ENCODE measurements around the gene BAK1.

The BAK1 gene

GRCh38 chr6:33590531-33591198, 10.6 kb upstream of the BAK1 start:
- Histone ChIP-seq H3K4me3 (ENCODE audit: low read length) (peak overlapping the region; percentile 28), H3K9me3 (ENCODE audit: control insufficient read depth, low read length) (no peaks in the 10 kb centered on the region), H3K9ac (ENCODE audit: low read length) (peak overlapping the region; percentile 70), H3K4me1 (ENCODE audit: control insufficient read depth, insufficient read depth, low read length) (peaks cover 48% of the 10 kb centered on the region), H3K36me3 (ENCODE audit: control insufficient read depth, insufficient read depth, low read length) (no peaks in the 10 kb centered on the region), H3K27me3 (ENCODE audit: control insufficient read depth, insufficient read depth, low read length) (no peaks in the 10 kb centered on the region)

DNA sequence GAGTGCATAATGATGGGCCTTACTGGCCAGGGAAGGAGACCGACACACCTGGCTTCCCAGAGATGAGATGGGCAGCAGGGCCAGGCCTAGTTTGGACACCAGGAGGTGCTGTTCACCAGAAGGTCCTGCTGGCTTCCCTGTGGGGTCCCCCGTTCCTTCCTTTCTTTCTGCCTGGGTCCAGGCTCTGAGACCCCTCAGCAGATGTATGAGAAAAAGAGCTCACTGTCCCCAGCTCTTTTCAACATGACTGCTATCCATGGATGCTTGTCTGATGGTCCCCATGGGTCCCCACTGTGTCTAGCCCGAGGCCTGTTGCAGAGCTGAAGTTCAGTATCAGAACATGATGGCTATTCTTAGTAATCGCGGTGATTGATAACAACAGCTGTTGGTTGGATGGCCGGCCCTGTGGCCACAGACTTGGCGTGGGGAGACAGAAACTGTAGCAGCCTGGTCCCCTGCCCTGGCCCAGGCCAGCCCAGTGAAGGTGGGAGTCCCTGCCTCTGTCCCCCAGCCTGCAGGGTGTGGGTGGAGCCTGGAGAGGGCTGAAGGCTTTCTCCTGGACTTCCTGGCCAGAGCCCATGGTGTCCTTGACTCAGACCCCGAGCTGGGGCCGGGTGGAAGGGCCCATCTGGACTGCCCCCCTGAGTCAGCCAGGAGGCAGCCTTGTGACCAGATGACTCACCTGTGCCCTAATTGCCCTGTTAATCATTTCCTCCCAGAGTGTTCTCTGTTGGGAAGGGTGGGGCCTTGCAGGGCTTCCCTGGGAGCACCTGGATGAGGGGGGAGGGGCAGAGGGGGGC, 9.9 kb upstream of the BAK1 start:
- Histone ChIP-seq H3K4me3 (ENCODE audit: low read length) (peak overlapping the region; percentile 28), H3K9me3 (ENCODE audit: control insufficient read depth, low read length) (no peaks in the 10 kb centered on the region), H3K9ac (ENCODE audit: low read length) (peak overlapping the region; percentile 70), H3K36me3 (ENCODE audit: control insufficient read depth, insufficient read depth, low read length) (no peaks in the 10 kb centered on the region), H3K4me1 (ENCODE audit: control insufficient read depth, insufficient read depth, low read length) (peaks cover 52% of the 10 kb centered on the region), H3K27me3 (ENCODE audit: control insufficient read depth, insufficient read depth, low read length) (no peaks in the 10 kb centered on the region)

DNA sequence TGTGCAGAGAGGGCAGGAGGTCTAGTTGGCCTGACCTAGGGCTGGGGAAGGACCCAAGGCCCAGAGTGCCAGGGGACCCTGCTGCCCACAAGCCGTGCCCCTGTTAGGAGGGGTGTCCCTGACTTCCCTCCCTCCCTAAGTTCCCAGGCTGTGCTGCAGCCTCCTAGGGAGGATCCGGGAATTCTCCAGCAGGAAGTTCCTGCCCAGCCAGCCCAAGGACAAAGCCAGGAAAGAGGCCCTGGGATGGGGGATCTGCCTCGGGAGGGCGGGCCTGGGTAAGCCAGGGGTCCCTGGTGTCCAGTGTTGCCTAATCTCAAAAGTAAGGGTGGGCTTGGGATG, 9.3 kb upstream of the BAK1 start:
- Histone ChIP-seq H3K9ac (ENCODE audit: low read length) (peak overlapping the region; percentile 6), H3K4me1 (ENCODE audit: control insufficient read depth, insufficient read depth, low read length) (peaks cover 52% of the 10 kb centered on the region), H3K27me3 (ENCODE audit: control insufficient read depth, insufficient read depth, low read length) (no peaks in the 10 kb centered on the region), H3K9me3 (ENCODE audit: control insufficient read depth, low read length) (no peaks in the 10 kb centered on the region), H3K4me3 (ENCODE audit: low read length) (no peak overlapping the region), H3K36me3 (ENCODE audit: control insufficient read depth, insufficient read depth, low read length) (no peaks in the 10 kb centered on the region)

DNA sequence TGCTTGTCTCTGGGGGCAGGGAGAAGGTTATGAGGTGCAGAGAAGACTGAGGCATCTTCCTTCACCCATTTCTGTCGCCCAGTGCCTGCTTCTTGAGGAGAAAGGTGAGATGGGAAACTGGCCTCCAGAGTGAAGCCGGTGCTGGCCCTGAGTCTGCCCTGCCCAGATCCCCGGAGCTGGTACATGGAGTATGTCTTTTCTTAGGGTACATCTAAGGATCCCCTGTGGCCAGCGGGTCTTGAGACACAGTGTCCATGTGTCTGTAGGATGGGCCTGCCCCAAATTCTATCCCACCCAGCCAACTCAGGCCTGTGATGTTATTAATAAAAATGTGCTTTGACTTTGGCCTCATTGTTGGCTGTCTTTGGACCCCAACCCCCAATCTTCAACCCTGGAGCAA, 8.8 kb upstream of the BAK1 start:
- H3K4me1 ChIP-seq (ENCODE audit: control insufficient read depth, insufficient read depth, low read length): peaks cover 52% of the 10 kb centered on the region
- no peaks in the 10 kb centered on the region for H3K36me3 ChIP-seq (ENCODE audit: control insufficient read depth, insufficient read depth, low read length)
- H3K27me3 ChIP-seq (ENCODE audit: control insufficient read depth, insufficient read depth, low read length): no peaks in the 10 kb centered on the region
- peak overlapping the region; percentile 6 for H3K9ac ChIP-seq (ENCODE audit: low read length)
- no peaks in the 10 kb centered on the region for H3K9me3 ChIP-seq (ENCODE audit: control insufficient read depth, low read length)
- H3K4me3 ChIP-seq (ENCODE audit: low read length): no peak overlapping the region

DNA sequence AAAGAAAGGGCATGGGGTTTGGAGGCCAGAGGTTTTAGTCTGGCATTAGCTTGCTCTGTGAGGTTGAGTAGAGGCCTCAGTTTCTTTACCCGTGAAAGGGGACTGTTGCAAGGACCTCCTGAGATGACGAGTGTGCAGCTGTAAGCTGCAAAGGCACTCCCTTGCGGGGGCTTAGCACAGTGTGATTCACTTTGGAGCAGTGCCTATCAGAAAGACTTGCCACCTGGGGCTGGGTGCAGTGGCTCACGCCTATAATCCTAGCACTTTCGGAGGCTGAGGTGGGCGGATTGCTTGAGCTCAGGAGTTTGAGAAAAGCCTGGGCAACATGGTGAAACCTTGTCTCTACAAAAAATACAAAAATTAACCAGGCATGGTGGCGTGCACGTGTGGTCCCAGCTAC, 7.5 kb upstream of the BAK1 start:
- H3K9me3 ChIP-seq (ENCODE audit: control insufficient read depth, low read length): no peaks in the 10 kb centered on the region
- H3K4me1 ChIP-seq (ENCODE audit: control insufficient read depth, insufficient read depth, low read length): peaks cover 41% of the 10 kb centered on the region
- H3K4me3 ChIP-seq (ENCODE audit: low read length): no peak overlapping the region
- H3K27me3 ChIP-seq (ENCODE audit: control insufficient read depth, insufficient read depth, low read length): no peaks in the 10 kb centered on the region
- no peaks in the 10 kb centered on the region for H3K36me3 ChIP-seq (ENCODE audit: control insufficient read depth, insufficient read depth, low read length)
- no peak overlapping the region for H3K9ac ChIP-seq (ENCODE audit: low read length)

GRCh38 chr6:33586108-33586640, 6.1 kb upstream of the BAK1 start:
- no peaks in the 10 kb centered on the region for H3K27me3 ChIP-seq (ENCODE audit: control insufficient read depth, insufficient read depth, low read length)
- no peaks in the 10 kb centered on the region for H3K36me3 ChIP-seq (ENCODE audit: control insufficient read depth, insufficient read depth, low read length)
- H3K4me3 ChIP-seq (ENCODE audit: low read length): no peak overlapping the region
- peaks cover 33% of the 10 kb centered on the region for H3K4me1 ChIP-seq (ENCODE audit: control insufficient read depth, insufficient read depth, low read length)
- H3K9ac ChIP-seq (ENCODE audit: low read length): no peak overlapping the region
- no peaks in the 10 kb centered on the region for H3K9me3 ChIP-seq (ENCODE audit: control insufficient read depth, low read length)

DNA sequence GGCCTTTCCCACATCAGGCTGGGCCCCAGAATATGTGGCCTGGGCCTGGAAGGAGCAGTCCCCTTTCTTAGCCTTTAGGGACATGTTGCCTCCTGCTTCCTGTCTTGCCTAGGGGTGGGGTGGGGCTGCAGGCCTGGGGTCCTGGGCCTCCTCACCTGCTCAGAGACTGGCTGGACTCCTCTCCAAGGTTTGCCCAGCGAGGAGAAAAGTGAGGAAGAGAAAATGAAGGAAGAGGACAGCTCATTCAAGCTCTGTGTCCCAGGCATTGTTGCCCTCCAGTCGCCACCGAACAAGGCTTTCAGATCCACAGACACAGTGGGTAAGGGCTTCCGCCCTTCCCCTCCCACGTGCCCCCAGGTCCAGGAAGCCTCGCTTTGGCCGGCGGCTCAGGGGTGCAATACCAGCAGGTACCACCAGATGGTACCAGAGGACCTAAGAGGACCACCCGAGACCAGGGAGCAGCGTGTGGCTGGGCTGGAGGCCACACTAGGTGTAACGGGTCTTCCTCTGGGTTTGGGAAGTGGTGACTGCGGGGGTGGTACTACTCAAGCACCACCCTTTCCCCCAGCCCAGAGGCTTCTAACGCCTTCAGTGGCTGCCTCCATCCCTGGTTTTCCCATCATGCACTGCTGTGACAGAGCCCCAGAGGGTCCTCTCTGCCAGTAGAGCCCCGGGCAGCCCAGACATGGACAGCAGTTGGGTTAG, 5.5 kb upstream of the BAK1 start:
- Histone ChIP-seq H3K4me1 (ENCODE audit: control insufficient read depth, insufficient read depth, low read length) (peaks cover 28% of the 10 kb centered on the region), H3K36me3 (ENCODE audit: control insufficient read depth, insufficient read depth, low read length) (no peaks in the 10 kb centered on the region), H3K27me3 (ENCODE audit: control insufficient read depth, insufficient read depth, low read length) (no peaks in the 10 kb centered on the region), H3K9me3 (ENCODE audit: control insufficient read depth, low read length) (no peaks in the 10 kb centered on the region), H3K4me3 (ENCODE audit: low read length) (no peak overlapping the region), H3K9ac (ENCODE audit: low read length) (no peak overlapping the region)

DNA sequence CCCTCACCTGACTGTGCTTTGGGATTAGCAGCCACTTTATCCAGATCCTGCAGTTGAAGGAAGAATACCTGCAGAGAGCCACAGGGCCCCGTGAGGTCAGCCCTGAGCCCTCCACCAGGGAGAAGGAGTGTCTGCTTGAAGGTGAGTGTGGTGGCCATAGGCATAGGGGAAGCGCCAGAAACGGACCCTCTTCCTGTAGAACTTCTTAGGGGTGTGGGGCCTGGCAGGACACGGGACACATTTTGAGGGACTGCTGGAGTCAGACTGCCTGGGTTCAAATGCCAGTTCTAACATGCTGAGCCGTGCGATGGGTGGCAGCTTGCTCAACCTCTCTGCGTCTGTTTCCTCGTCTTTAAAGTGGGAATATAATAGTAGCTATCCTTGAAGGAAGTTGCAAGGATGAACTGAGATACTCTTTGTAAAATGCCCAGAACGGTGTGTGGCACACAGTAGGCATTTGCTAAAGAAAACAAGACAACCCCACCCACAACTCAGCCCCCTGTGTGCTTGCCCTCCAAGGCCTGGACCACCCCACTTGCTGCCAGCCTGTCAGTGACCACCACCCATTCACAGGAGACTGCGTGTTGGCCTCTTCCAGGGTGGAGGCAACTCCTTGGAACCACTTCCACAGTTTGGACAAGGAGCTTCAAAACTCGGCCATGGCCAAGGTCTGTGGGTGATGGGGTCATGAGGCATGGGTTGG, 4.8 kb upstream of the BAK1 start:
- Histone ChIP-seq H3K4me3 (ENCODE audit: low read length) (no peak overlapping the region), H3K9ac (ENCODE audit: low read length) (no peak overlapping the region), H3K4me1 (ENCODE audit: control insufficient read depth, insufficient read depth, low read length) (peaks cover 26% of the 10 kb centered on the region), H3K27me3 (ENCODE audit: control insufficient read depth, insufficient read depth, low read length) (no peaks in the 10 kb centered on the region), H3K36me3 (ENCODE audit: control insufficient read depth, insufficient read depth, low read length) (no peaks in the 10 kb centered on the region), H3K9me3 (ENCODE audit: control insufficient read depth, low read length) (no peaks in the 10 kb centered on the region)

DNA sequence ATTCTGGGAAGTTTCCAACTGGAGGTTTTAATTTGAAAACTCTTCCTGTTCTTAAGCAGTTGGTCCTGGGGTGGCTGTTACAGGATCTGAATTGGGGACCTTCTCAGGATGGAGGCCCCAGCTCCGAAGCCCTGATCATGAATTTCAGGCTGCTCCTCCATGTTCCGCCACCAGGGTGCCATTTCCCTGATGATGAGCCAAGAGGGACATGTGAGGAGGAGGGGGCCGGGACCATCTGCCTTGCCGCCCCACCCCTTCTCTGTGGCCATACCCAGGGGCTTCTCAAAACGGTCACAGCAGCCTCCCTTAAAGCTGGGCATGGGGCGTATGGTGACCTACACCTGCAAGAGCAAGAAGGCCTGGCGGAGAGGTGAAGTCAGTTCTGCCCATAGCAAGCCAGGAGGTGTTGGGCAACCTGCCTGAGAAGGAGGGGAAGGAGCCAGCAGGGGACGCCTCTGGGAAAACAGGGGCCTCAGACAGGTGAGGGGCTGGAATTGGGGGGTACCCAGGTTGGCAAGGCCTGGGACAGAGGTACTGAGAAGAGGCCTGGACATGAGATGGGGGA, 3.6 kb upstream of the BAK1 start:
- Histone ChIP-seq H3K36me3 (ENCODE audit: control insufficient read depth, insufficient read depth, low read length) (no peaks in the 10 kb centered on the region), H3K4me1 (ENCODE audit: control insufficient read depth, insufficient read depth, low read length) (peaks cover 26% of the 10 kb centered on the region), H3K9ac (ENCODE audit: low read length) (no peak overlapping the region), H3K4me3 (ENCODE audit: low read length) (no peak overlapping the region), H3K27me3 (ENCODE audit: control insufficient read depth, insufficient read depth, low read length) (no peaks in the 10 kb centered on the region), H3K9me3 (ENCODE audit: control insufficient read depth, low read length) (no peaks in the 10 kb centered on the region)

DNA sequence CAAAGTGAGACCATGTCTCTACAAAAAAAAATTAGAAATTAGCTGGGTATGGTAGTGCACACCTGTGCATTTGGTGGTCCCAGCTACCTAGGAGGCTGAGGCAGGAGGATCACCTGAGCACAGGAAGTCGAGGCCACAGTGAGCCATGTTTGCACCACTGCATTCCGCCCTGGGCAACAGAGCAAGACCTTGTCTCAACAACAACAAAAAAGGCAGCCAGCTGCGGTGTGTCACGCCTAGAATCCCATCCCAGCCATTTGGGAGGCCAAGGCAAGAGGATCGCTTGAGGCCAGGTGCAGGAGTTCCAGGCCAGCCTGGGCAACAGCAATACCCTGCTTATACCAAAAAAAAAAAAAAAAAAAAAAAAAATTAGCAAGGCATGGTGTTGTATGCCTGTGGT, 1.1 kb upstream of the BAK1 start:
- no peak overlapping the region for H3K4me3 ChIP-seq (ENCODE audit: low read length)
- H3K27me3 ChIP-seq (ENCODE audit: control insufficient read depth, insufficient read depth, low read length): no peaks in the 10 kb centered on the region
- H3K9ac ChIP-seq (ENCODE audit: low read length): no peak overlapping the region
- no peaks in the 10 kb centered on the region for H3K36me3 ChIP-seq (ENCODE audit: control insufficient read depth, insufficient read depth, low read length)
- peaks cover 45% of the 10 kb centered on the region for H3K4me1 ChIP-seq (ENCODE audit: control insufficient read depth, insufficient read depth, low read length)
- no peaks in the 10 kb centered on the region for H3K9me3 ChIP-seq (ENCODE audit: control insufficient read depth, low read length)

DNA sequence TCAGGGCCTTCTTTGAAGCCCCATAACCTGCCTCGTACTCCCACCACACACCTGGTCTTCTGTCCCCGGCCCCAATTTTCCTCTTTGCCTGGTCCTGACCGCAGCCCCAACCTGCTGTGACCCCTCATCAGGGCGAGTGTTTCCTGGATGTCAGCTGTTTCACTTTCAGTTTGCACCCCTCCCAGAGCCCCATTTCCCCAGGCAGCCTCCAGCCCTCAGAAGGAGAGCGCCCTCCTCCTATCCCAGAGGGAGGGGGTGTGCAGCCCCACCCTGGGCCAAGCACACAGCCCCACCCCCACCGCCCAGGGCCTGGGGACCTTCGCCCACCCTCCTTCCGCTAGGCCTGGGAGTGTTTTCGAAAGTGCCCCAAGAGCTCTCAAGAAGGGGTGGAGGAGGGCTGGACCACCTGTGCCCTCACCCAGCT, 1.5 kb downstream of the BAK1 start:
- H3K27me3 ChIP-seq (ENCODE audit: control insufficient read depth, insufficient read depth, low read length): no peaks in the 10 kb centered on the region
- H3K9ac ChIP-seq (ENCODE audit: low read length): peak overlapping the region; percentile 97
- H3K9me3 ChIP-seq (ENCODE audit: control insufficient read depth, low read length): no peaks in the 10 kb centered on the region
- peaks cover 40% of the 10 kb centered on the region for H3K4me1 ChIP-seq (ENCODE audit: control insufficient read depth, insufficient read depth, low read length)
- H3K4me3 ChIP-seq (ENCODE audit: low read length): peak overlapping the region; percentile 20
- peaks cover 18% of the 10 kb centered on the region for H3K36me3 ChIP-seq (ENCODE audit: control insufficient read depth, insufficient read depth, low read length)

All from mucosa of stomach (tissue), 1 donor.